Thoracic aorta (tissue), 2 donors: ENCODE results near the gene XRN1. TPM values are rescaled to one million over a fixed set of nuclear protein-coding genes. Genes with fewer than 3 reads are reported as not detected.
"Not testable (repeated sequence)": the region's sequence is repeated elsewhere in the genome, so short reads cannot be mapped to it uniquely, and the experiment has no call there.

Experiments used
- ATAC-seq: fragments of 150-250 bp; one replicate; pipeline ENCODE4 v1.8.0; 2017; ENCODE audit warnings: low read depth; ENCODE audit not compliant: insufficient number of reproducible peaks, low FRiP score
- DNase-seq: peaks from one replicate; pipeline ENCODE4 v3.0.0-alpha.2; 2020; ENCODE audit warnings: low spot score
- H3K27ac ChIP-seq, 2 donors: fragments of 200-600 bp; sonication (generic); 1 replicate in 1 of 2; 2 replicates in 1 of 2; pipeline ENCODE4 v1.5.1; 2016; ENCODE audit warnings: mild to moderate bottlenecking in 2 of 2, moderate library complexity in 2 of 2
- H3K27me3 ChIP-seq: fragments of 200-600 bp; sonication (generic); replicated peaks from 2 replicates; pipeline ENCODE4 v1.6.0; 2016; ENCODE audit warnings: mild to moderate bottlenecking; ENCODE audit not compliant: insufficient read depth
- H3K36me3 ChIP-seq: fragments of 200-600 bp; sonication (generic); one replicate; pipeline ENCODE4 v1.5.1; 2016
- H3K4me1 ChIP-seq, 2 donors: fragments of 200-600 bp; sonication (generic); 1 replicate in 1 of 2; 2 replicates in 1 of 2; pipeline versions ENCODE4 v1.5.1 to v1.6.0; 2016; ENCODE audit warnings: low read depth in 2 of 2, mild to moderate bottlenecking in 1 of 2; ENCODE audit not compliant: control insufficient read depth in 1 of 2
- H3K4me3 ChIP-seq: fragments of 200-600 bp; sonication (generic); 2 replicates; pipeline ENCODE4 v1.5.1; 2016; ENCODE audit warnings: mild to moderate bottlenecking
- H3K9me3 ChIP-seq: fragments of 200-600 bp; sonication (generic); 2 replicates; pipeline ENCODE4 v1.5.1; 2016
- CTCF ChIP-seq: fragments of 200-600 bp; sonication (generic); IDR thresholded peaks from one replicate; pipeline ENCODE4 v1.5.1; 2019; ENCODE audit warnings: antibody characterized with exemption
- total RNA-seq, 2 donors: library from RNA; depleted of rRNA; stranded (reverse); fragments of >200 nt; gene quantifications; one replicate each; pipeline versions ENCODE4 v1.1.0 to v1.2.3, GENCODE V29; 2016

XRN1 gene
- total RNA-seq, 2 donors from 2014 or later, result 29.0 to 66.9 TPM

- TF ChIP-seq CTCF, result no peak
- Histone ChIP-seq H3K36me3 (peaks cover 45% of the 10 kb centered on the region), H3K27ac (no peak overlapping the region), H3K4me1 (no peaks in the 10 kb centered on the region), H3K9me3 (no peaks in the 10 kb centered on the region), H3K27me3 (no peaks in the 10 kb centered on the region), H3K4me3 (no peak overlapping the region)
- no peak for DNase-seq
- ATAC-seq, result no peak
These were observed 28.8 kb downstream of the XRN1 start for GRCh38 chr3:142418926-142419592.

GRCh38 chr3:142417302-142417701 lies 30.5 kb downstream of the XRN1 start:
- DNase-seq, result no peak
- no peak for TF ChIP-seq CTCF
- H3K9me3 ChIP-seq, result no peaks in the 10 kb centered on the region
- no peak for ATAC-seq
- no peak overlapping the region for H3K4me3 ChIP-seq
- no peaks in the 10 kb centered on the region for H3K4me1 ChIP-seq
- H3K36me3 ChIP-seq, result peaks cover 57% of the 10 kb centered on the region
- H3K27ac ChIP-seq, result no peak overlapping the region
- no peaks in the 10 kb centered on the region for H3K27me3 ChIP-seq

- ATAC-seq, DNase-seq, H3K4me1 ChIP-seq, H3K27ac ChIP-seq, H3K9me3 ChIP-seq, H3K27me3 ChIP-seq, H3K4me3 ChIP-seq: not testable (repeated sequence)
- H3K36me3 ChIP-seq, result peaks cover 36% of the 10 kb centered on the region
These were observed 47.3 kb downstream of the XRN1 start for GRCh38 chr3:142400537-142400936.

- H3K4me3 ChIP-seq, result no peak overlapping the region
- no peaks in the 10 kb centered on the region for H3K27me3 ChIP-seq
- peaks cover 35% of the 10 kb centered on the region for H3K36me3 ChIP-seq
- DNase-seq (no peak), ATAC-seq (no peak)
- H3K27ac ChIP-seq, result no peak overlapping the region
- no peaks in the 10 kb centered on the region for H3K4me1 ChIP-seq
- H3K9me3 ChIP-seq, result no peaks in the 10 kb centered on the region
- TF ChIP-seq CTCF, result no peak
These were observed 52.8 kb downstream of the XRN1 start for GRCh38 chr3:142394921-142395622.

GRCh38 chr3:142385078-142385477 lies 62.8 kb downstream of the XRN1 start:
- peaks cover 3% of the 10 kb centered on the region for H3K9me3 ChIP-seq
- no peak for TF ChIP-seq CTCF
- H3K27me3 ChIP-seq, result no peaks in the 10 kb centered on the region
- H3K27ac ChIP-seq, result no peak overlapping the region
- H3K4me1 ChIP-seq, result no peaks in the 10 kb centered on the region
- no peak overlapping the region for H3K4me3 ChIP-seq
- H3K36me3 ChIP-seq, result peaks cover 32% of the 10 kb centered on the region
- ATAC-seq (no peak), DNase-seq (no peak)
